GM18951 (cell line): ENCODE data around the gene HDAC7.

Experiments used
- POLR2A ChIP-seq: IDR thresholded peaks from 4 replicates; pipeline ENCODE4 v1.6.1; 2011; ENCODE audit warnings: mild to moderate bottlenecking; ENCODE audit not compliant: insufficient read length, insufficient read depth; ENCODE audit errors: extremely low read depth
- in situ Hi-C: fragments of 300-500 bp; cut with MboI; formaldehyde crosslinking; loops from one replicate; pipeline ENCODE4 v1.12.0; 2022; ENCODE audit warnings: low sequenced_read_pairs, mixed read lengths, inconsistent platforms; ENCODE audit not compliant: unreplicated experiment

HDAC7 gene

GRCh38 chr12:47785036-47785886 lies 34.4 kb downstream of the HDAC7 start:
- no peak for TF ChIP-seq POLR2A
- in situ Hi-C loops: no loop called here

DNA sequence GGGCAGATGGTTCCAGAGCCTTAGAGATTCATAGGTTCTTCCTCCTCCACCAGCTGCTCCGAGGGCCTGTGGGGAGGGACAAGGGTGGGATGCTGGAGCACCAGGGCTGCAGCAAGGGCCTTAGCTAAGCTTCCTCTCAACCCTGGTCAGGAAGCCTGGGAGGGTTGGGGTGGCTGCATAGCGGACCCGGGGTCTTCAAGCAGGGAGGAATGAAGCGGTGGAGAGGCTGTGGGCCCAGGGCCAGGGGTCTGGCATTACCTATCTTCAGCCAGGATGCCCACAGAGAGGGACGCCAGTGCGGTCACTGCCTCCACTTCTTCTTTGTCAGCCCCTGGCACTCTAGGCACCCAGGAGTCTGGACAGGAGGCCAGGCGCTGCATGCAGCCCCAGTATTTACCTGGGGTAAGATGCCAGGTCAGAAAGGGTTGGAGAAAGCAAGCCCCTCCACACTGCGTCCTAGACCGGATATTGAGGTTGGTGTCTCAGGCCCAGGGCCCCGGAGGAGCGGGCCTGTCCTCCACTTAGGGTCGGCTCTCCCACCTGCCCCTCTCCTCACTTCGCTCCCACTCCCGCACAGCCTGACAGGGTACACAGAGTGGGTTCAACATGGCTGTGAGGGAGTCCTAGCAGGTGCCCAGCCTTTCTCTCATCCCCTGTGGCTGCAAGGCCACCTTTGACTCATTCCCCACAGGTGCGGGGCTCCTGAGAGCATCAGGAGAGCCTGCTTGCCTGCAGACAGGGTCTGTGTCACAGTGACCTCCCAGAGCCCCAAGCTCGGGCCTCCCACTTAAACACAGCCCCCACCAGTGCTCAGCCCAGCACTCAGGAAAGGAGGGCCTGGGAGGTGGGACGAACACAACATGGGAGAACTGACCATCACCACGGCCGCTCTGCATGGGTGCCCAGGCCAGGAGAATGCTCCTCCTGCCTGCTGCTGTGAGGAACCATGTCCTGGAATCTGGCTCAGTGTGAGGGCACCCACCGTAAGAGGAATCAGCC lies 35.6 kb downstream of the HDAC7 start:
- no peak for TF ChIP-seq POLR2A
- in situ Hi-C loops: no loop called here

GRCh38 chr12:47783024-47783755 lies 36.5 kb downstream of the HDAC7 start:
- TF ChIP-seq POLR2A: no peak
- in situ Hi-C loops: no loop called here

DNA sequence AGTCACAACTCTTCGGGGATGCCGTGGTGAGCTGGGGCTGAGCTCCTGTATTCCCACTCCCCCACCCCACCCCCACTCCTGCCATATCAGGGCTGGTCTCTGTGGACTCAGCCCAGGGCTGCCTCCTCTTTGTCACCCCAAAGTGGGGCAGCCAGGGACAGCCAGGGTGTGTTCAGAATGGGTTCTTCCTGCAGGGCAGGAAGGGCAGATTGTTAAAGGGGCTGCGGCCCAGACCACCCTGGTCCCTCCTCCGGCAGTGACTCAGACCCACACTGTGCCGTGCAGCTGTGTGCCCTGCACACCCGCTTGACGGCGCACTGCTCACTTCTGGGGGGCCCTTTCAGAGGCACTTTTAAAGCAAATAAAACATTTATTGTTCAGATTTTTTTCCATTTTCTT lies 37.3 kb downstream of the HDAC7 start:
- no peak for TF ChIP-seq POLR2A
- in situ Hi-C loops: no loop called here

DNA sequence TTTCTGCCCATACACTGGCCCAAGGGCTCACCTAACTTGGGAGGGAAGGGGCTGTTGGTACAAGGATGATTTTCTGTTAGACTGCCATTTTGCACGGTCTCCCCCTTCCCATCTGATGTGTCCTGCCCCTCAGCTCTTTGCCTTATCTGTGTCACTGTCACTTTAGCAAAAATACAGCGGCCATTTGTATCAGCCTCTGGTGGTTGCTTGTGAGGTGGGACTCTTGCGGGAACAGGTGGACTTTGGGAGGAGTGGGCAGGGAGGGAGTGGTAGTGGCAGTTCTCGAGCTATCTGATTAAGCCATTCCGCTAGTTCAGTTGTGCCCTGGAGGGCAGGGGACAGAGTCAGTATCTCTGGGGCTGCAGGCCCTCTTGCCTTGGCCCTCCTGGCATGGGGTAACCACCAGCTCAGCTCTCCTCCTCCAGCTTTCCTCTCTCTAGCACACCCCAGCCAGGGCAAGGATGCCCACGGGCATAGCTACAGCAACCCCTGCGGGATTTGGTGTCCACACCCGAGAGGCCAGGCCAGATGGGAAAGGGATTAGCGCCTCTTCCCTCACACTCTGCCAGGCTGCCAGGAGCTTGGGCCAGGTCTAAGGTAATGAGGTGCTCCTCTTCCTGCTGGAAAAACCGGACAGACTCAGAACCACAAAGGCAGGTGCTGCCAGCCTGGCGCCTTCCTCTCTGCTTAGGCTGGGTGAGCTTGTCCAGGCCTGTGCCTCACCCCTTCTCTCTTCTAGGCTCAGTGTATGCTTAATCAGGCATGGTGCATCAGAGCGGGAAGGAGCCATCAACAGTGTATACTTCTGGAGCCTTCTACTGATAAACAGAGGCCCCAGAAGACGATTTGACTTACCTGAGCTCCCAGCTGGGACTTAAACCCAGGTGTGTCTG lies 38.0 kb downstream of the HDAC7 start:
- in situ Hi-C loops: no loop called here
- no peak for TF ChIP-seq POLR2A

DNA sequence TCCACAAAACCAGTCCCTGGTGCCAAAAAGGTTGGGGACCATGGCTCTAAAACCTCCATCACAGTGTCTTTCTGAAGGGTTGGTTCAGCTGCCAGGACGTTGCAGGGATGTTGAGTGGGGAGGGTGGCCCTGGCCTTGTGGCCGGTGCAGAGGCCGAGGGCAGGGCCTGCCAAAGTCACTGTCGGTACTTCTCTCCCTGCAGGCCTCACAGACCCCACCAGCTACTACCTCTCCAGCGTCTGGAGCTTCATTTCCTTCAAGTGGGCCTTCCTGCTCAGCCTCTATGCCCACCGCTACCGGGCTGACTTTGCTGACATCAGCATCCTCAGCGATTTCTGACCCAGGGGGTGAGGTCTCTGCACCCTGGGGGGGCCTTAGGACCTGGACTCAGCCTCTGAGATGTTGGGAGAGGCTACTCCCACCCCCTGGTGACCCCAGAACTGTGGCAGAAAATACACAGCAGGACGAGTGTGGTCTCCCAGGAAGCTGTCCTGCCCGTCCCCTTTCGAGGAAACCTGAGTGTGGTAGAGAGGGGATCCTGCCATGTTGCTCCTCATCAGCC lies 39.7 kb downstream of the HDAC7 start:
- in situ Hi-C loops: loop anchor here (5.0 kb wide), 1 partner anchor 68 kb away; no protein-coding TSS in a partner anchor
- TF ChIP-seq POLR2A: no peak

GRCh38 chr12:47779301-47779942 lies 40.3 kb downstream of the HDAC7 start:
- in situ Hi-C loops: loop anchor here (5.0 kb wide), 1 partner anchor 67 kb away; no protein-coding TSS in a partner anchor
- TF ChIP-seq POLR2A: no peak

DNA sequence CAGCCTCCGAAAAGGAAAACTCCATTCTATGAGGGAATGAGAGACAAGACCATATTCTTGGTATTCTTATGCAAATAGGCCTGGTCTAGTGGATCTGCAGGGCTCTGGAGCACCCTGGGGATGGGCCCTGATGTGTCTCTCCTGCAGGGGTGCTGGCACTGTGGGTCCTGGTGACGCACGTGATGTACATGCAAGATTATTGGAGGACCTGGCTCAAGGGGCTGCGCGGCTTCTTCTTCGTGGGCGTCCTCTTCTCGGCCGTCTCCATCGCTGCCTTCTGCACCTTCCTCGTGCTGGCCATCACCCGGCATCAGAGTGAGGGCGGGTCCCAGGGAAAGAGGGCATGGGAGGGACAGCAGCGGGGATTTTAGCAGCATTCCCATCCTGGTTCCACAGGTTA lies 40.8 kb downstream of the HDAC7 start:
- TF ChIP-seq POLR2A: no peak
- in situ Hi-C loops: loop anchor here (5.0 kb wide), 1 partner anchor 67 kb away; no protein-coding TSS in a partner anchor

- in situ Hi-C loops: loop anchor here (5.0 kb wide), 1 partner anchor 66 kb away; no protein-coding TSS in a partner anchor
Measured at GRCh38 chr12:47777741-47778558, 41.8 kb downstream of the HDAC7 start.

DNA sequence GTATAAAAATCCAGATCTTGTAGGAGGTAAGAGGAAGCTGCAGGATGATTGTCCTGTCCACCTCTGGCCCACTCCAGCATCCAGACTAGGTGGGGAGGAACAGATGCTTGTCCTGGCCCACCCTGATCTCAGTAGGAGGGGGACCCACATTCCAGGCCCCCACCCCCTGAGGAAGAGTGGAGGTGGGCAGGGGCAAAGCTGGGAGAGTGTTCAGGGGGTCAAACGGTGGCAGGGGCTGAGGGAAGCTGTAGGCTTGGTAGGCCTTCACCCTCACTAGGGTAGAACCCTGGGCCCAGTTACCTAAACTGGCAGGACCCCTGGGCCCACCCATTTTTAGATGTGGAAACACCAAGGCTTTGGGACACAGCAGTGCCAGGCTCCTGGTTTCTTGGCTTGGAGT lies 42.6 kb downstream of the HDAC7 start:
- in situ Hi-C loops: loop anchor here (5.0 kb wide), 1 partner anchor 65 kb away; no protein-coding TSS in a partner anchor
- no peak for TF ChIP-seq POLR2A

More at GRCh38 chr12:47777741-47778558, 41.8 kb downstream of the HDAC7 start:
- no peak for TF ChIP-seq POLR2A
